HCT116 (cell line): ENCODE data around the gene KLK7. TPM values are rescaled to one million over a fixed set of nuclear protein-coding genes. Genes with fewer than 3 reads are reported as not detected.

ENCODE experiments used
- ATAC-seq: fragments of 200-7000 bp; cut with Tn5 transposase; 2 replicates; pipeline ENCODE4 v1.9.1; 2020; ENCODE audit warnings: mild to moderate bottlenecking, moderate library complexity
- BruUV-seq: library from RNA; stranded (reverse); fragments of 400-500 nt; replicated peaks from 2 replicates; lab custom pipeline; 2021; lab: Mats Ljungman, UMichigan
- CTCF ChIA-PET: fragments of 300-600 bp; sonication (Branson Sonifier 250); formaldehyde crosslinking; loops from one replicate; lab custom pipeline; 2021; ENCODE audit warnings: antibody characterized with exemption; lab: Charles Lee
- POLR2A ChIA-PET: fragments of 300-600, 350-600 bp; sonication (Branson Sonifier 250); formaldehyde crosslinking; loops from one replicate; lab custom pipeline; 2021; ENCODE audit warnings: antibody characterized with exemption; lab: Charles Lee
- RAD21 ChIA-PET, 2 experiments: fragments of 300-600 bp; sonication (Branson Sonifier 250); formaldehyde crosslinking; loops; one replicate each; lab custom pipeline; 2023; ENCODE audit warnings: low total read pairs in 2 of 2; ENCODE audit not compliant: uncharacterized antibody in 2 of 2, unreplicated experiment in 2 of 2, low non-redundant PET in 1 of 2; lab: Charles Lee
- DNase-seq: peaks from one replicate; pipeline ENCODE4 v3.0.0-alpha.2; 2010; ENCODE audit warnings: low read depth, low spot score
- H2AFZ ChIP-seq: fragments of 200-600 bp; shearing (Covaris generic), sonication (generic); 2 replicates; pipeline ENCODE4 v1.6.1; 2017; ENCODE audit warnings: low read depth, mixed run types, mixed read lengths, antibody characterized with exemption, low read length; ENCODE audit not compliant: poor library complexity, severe bottlenecking
- H3K27ac ChIP-seq: 2 replicates; pipeline ENCODE4 v1.5.1; 2012; ENCODE audit warnings: low read depth, low read length
- H3K27me3 ChIP-seq: fragments of 200-600 bp; sonication (generic); 2 replicates; pipeline ENCODE4 v1.6.1; 2016; ENCODE audit warnings: mixed run types, low read length, mixed read lengths; ENCODE audit not compliant: insufficient read depth
- H3K36me3 ChIP-seq, 2 experiments: fragments of 200-500 bp in 1 of 2; fragments of 200-600 bp in 1 of 2; sonication (Bioruptor generic) in 1 of 2; sonication (generic) in 1 of 2; 2 replicates each; pipeline versions ENCODE4 v1.5.1 to v1.6.1; 2014 to 2016; ENCODE audit warnings: low read length in 2 of 2, inconsistent platforms in 1 of 2, mixed read lengths in 1 of 2, mixed run types in 1 of 2; ENCODE audit not compliant: insufficient read depth in 2 of 2, control insufficient read depth in 1 of 2
- H3K4me1 ChIP-seq, 2 experiments: fragments of 200-600 bp in 1 of 2; sonication (generic) in 1 of 2; 2 replicates each; pipeline versions ENCODE4 v1.5.1 to v1.6.1; 2012 to 2017; ENCODE audit warnings: low read length in 2 of 2, inconsistent platforms in 1 of 2, mild to moderate bottlenecking in 1 of 2, mixed read lengths in 1 of 2, mixed run types in 1 of 2, moderate library complexity in 1 of 2; ENCODE audit not compliant: insufficient read depth in 2 of 2, control insufficient read depth in 1 of 2
- H3K4me2 ChIP-seq: fragments of 200-600 bp; sonication (generic); 2 replicates; pipeline ENCODE4 v1.6.1; 2017; ENCODE audit warnings: mixed run types, low read length, mixed read lengths
- H3K4me3 ChIP-seq, 2 experiments: fragments of 200-600 bp in 1 of 2; sonication (generic) in 1 of 2; replicated peaks in 1 of 2; 2 replicates each; pipeline ENCODE4 v1.5.1; 2011 to 2016; ENCODE audit warnings: low read length in 2 of 2, control low read depth in 1 of 2, low read depth in 1 of 2, mild to moderate bottlenecking in 1 of 2, mixed read lengths in 1 of 2, mixed run types in 1 of 2
- H3K79me2 ChIP-seq: fragments of 200-600 bp; sonication (generic); 2 replicates; pipeline ENCODE4 v1.6.1; 2017; ENCODE audit warnings: mild to moderate bottlenecking, mixed run types, low read length, moderate library complexity, mixed read lengths; ENCODE audit not compliant: insufficient read depth
- H3K9ac ChIP-seq: fragments of 200-600 bp; sonication (generic); 2 replicates; pipeline ENCODE4 v1.6.1; 2016; ENCODE audit warnings: low read length, mixed read lengths
- H3K9me2 ChIP-seq: fragments of 200-600 bp; sonication (generic), shearing (Covaris generic); 2 replicates; pipeline ENCODE4 v1.6.1; 2017; ENCODE audit warnings: mixed run types, mild to moderate bottlenecking, moderate library complexity; ENCODE audit not compliant: insufficient read depth
- H3K9me3 ChIP-seq, 2 experiments: fragments of 200-500 bp in 1 of 2; fragments of 200-600 bp in 1 of 2; sonication (Bioruptor generic) in 1 of 2; sonication (generic) in 1 of 2; 2 replicates each; pipeline ENCODE4 v1.6.1; 2014 to 2017; ENCODE audit warnings: low read length in 2 of 2, mixed read lengths in 2 of 2, inconsistent platforms in 1 of 2, low read depth in 1 of 2, mild to moderate bottlenecking in 1 of 2, mixed run types in 1 of 2, moderate library complexity in 1 of 2; ENCODE audit not compliant: control insufficient read depth in 1 of 2, insufficient read depth in 1 of 2
- H4K20me1 ChIP-seq: fragments of 200-600 bp; sonication (generic), shearing (Covaris generic); 2 replicates; pipeline ENCODE4 v1.6.1; 2017; ENCODE audit warnings: mixed run types, mild to moderate bottlenecking, moderate library complexity; ENCODE audit not compliant: insufficient read depth
- CEBPB ChIP-seq: IDR thresholded peaks from 2 replicates; pipeline ENCODE4 v1.6.1; 2012; ENCODE audit warnings: low read depth
- EGR1 ChIP-seq: IDR thresholded peaks from 2 replicates; pipeline ENCODE4 v1.6.1; 2012; ENCODE audit warnings: low read depth
- ELF1 ChIP-seq: IDR thresholded peaks from 2 replicates; pipeline ENCODE4 v1.6.1; 2012; ENCODE audit warnings: low read depth, borderline replicate concordance
- EZH2 ChIP-seq: fragments of 200-600 bp; sonication (generic); IDR thresholded peaks from 2 replicates; pipeline ENCODE4 v1.6.1; 2017; ENCODE audit warnings: antibody characterized with exemption, mixed run types
- EZH2phosphoT487 ChIP-seq: fragments of 200-600 bp; IDR thresholded peaks from 2 replicates; pipeline ENCODE4 v1.6.1; 2018; ENCODE audit warnings: antibody characterized with exemption, borderline replicate concordance
- FOSL1 ChIP-seq: IDR thresholded peaks from 2 replicates; pipeline ENCODE4 v1.6.1; 2012; ENCODE audit warnings: low read depth
- POLR2A ChIP-seq: IDR thresholded peaks from 2 replicates; pipeline ENCODE4 v1.7.0; 2011; ENCODE audit warnings: borderline replicate concordance; ENCODE audit not compliant: insufficient read depth, insufficient read length; ENCODE audit errors: extremely low read depth
- SIN3A ChIP-seq: IDR thresholded peaks from 2 replicates; pipeline ENCODE4 v1.6.1; 2012; ENCODE audit warnings: low read depth
- SP1 ChIP-seq: IDR thresholded peaks from 2 replicates; pipeline ENCODE4 v1.6.1; 2012; ENCODE audit warnings: low read depth
- SRF ChIP-seq: IDR thresholded peaks from 2 replicates; pipeline ENCODE4 v1.6.1; 2012; ENCODE audit warnings: low read depth
- intact Hi-C: fragments of 100-400 bp; cut with micrococcal nuclease; formaldehyde crosslinking; loops from 2 replicates; pipeline ENCODE4 v1.10.0; 2022
- total RNA-seq: library from RNA; stranded (reverse); gene quantifications from one replicate; pipeline ENCODE4 v1.2.1, GENCODE V29; 2021; ENCODE audit not compliant: unreplicated experiment
- TF ChIP-seq, protein P1 (sequence below): IDR thresholded peaks from 2 replicates; pipeline ENCODE4 v1.6.1; 2012; ENCODE audit warnings: low read depth
- TF ChIP-seq, protein P2 (sequence below): IDR thresholded peaks from 2 replicates; pipeline ENCODE4 v1.6.1; 2011; ENCODE audit warnings: mild to moderate bottlenecking, low read length, moderate library complexity; ENCODE audit not compliant: insufficient replicate concordance; ENCODE audit errors: extremely low read depth
- TF ChIP-seq, protein P3 (sequence below): IDR thresholded peaks from 2 replicates; pipeline ENCODE4 v1.6.1; 2012

KLK7 gene
- total RNA-seq, 1 experiment from 2014 or later = 30.5 TPM

DNA sequence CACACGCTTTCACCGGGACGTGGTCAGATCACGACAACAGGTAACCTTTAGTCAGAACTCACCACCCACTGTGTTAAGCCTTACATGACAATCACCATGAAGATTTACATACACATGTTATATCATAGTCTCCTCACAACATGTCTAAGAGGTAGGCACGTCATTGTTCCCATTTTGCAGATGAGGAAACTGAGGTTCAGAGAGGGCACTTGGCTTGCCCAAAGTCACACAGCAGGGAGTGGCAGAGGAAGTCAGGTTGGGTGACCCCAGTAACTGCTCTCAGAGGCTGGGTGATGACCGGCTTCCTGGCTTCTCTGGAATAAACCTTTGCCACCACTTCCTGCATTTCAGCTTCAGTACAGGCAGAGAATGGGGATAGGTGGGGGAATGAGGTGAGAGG is 30.5 kb upstream of the KLK7 start:
- TF ChIP-seq POLR2A = no peak
- TF ChIP-seq, protein P1, sequence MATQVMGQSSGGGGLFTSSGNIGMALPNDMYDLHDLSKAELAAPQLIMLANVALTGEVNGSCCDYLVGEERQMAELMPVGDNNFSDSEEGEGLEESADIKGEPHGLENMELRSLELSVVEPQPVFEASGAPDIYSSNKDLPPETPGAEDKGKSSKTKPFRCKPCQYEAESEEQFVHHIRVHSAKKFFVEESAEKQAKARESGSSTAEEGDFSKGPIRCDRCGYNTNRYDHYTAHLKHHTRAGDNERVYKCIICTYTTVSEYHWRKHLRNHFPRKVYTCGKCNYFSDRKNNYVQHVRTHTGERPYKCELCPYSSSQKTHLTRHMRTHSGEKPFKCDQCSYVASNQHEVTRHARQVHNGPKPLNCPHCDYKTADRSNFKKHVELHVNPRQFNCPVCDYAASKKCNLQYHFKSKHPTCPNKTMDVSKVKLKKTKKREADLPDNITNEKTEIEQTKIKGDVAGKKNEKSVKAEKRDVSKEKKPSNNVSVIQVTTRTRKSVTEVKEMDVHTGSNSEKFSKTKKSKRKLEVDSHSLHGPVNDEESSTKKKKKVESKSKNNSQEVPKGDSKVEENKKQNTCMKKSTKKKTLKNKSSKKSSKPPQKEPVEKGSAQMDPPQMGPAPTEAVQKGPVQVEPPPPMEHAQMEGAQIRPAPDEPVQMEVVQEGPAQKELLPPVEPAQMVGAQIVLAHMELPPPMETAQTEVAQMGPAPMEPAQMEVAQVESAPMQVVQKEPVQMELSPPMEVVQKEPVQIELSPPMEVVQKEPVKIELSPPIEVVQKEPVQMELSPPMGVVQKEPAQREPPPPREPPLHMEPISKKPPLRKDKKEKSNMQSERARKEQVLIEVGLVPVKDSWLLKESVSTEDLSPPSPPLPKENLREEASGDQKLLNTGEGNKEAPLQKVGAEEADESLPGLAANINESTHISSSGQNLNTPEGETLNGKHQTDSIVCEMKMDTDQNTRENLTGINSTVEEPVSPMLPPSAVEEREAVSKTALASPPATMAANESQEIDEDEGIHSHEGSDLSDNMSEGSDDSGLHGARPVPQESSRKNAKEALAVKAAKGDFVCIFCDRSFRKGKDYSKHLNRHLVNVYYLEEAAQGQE = no peak
- no peak for TF ChIP-seq ELF1
- TF ChIP-seq SRF = no peak
- no peak for TF ChIP-seq SP1
- no peak for TF ChIP-seq SIN3A
- no peak for TF ChIP-seq CEBPB
- no peak for TF ChIP-seq FOSL1
- no peak for TF ChIP-seq EZH2phosphoT487
- TF ChIP-seq EZH2 = no peak
- TF ChIP-seq EGR1 = no peak
- TF ChIP-seq, protein P2, sequence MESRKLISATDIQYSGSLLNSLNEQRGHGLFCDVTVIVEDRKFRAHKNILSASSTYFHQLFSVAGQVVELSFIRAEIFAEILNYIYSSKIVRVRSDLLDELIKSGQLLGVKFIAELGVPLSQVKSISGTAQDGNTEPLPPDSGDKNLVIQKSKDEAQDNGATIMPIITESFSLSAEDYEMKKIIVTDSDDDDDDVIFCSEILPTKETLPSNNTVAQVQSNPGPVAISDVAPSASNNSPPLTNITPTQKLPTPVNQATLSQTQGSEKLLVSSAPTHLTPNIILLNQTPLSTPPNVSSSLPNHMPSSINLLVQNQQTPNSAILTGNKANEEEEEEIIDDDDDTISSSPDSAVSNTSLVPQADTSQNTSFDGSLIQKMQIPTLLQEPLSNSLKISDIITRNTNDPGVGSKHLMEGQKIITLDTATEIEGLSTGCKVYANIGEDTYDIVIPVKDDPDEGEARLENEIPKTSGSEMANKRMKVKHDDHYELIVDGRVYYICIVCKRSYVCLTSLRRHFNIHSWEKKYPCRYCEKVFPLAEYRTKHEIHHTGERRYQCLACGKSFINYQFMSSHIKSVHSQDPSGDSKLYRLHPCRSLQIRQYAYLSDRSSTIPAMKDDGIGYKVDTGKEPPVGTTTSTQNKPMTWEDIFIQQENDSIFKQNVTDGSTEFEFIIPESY = no peak
- TF ChIP-seq, protein P3, sequence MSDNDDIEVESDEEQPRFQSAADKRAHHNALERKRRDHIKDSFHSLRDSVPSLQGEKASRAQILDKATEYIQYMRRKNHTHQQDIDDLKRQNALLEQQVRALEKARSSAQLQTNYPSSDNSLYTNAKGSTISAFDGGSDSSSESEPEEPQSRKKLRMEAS = no peak
- TF ChIP-seq, all 23 proteins: peak for 0
- intact Hi-C loops = no loop called here
- no TSS peak for BruUV-seq
- CTCF ChIA-PET = interaction anchor here (0.9 kb wide), 1 partner anchor 92 kb away, joined by 3 read pairs; no protein-coding TSS in a partner anchor
- H3K27ac ChIP-seq = no peak overlapping the region
- POLR2A ChIA-PET = interaction anchor here (1.0 kb wide), 1 partner anchor 12 kb away, joined by 5 read pairs; no protein-coding TSS in a partner anchor
- ATAC-seq (no peak), DNase-seq (no peak)
- RAD21 ChIA-PET = no interaction called here
- H3K9ac ChIP-seq = no peak overlapping the region
- H3K9me2 ChIP-seq = no peaks in the 10 kb centered on the region
- no peak overlapping the region for H2AFZ ChIP-seq
- no peaks in the 10 kb centered on the region for H3K9me3 ChIP-seq
- H3K4me1 ChIP-seq = peaks cover 8 to 58% of the 10 kb centered on the region in 2 experiments
- no peaks in the 10 kb centered on the region for H3K36me3 ChIP-seq
- no peak overlapping the region for H3K4me3 ChIP-seq
- H3K79me2 ChIP-seq = no peaks in the 10 kb centered on the region
- H3K27me3 ChIP-seq = no peaks in the 10 kb centered on the region
- no peak overlapping the region for H3K4me2 ChIP-seq
- H4K20me1 ChIP-seq = no peaks in the 10 kb centered on the region
